Activated gamma-delta T cell treated with anti-CD3 and anti-CD28 coated beads, Interleukin-2, amount 50 U/mL, for 16 hours (primary cell): ENCODE data around the gene PARN.
A peak's percentile ranks its signal among the peaks of the same experiment; 100 is the strongest.
"Not testable (repeated sequence)": the region's sequence is repeated elsewhere in the genome, so short reads cannot be mapped to it uniquely, and the experiment has no call there.

Experiments used
- DNase-seq: peaks from one replicate; pipeline ENCODE4 v3.0.0-alpha.2; 2020; ENCODE audit warnings: low read depth

PARN gene

DNA sequence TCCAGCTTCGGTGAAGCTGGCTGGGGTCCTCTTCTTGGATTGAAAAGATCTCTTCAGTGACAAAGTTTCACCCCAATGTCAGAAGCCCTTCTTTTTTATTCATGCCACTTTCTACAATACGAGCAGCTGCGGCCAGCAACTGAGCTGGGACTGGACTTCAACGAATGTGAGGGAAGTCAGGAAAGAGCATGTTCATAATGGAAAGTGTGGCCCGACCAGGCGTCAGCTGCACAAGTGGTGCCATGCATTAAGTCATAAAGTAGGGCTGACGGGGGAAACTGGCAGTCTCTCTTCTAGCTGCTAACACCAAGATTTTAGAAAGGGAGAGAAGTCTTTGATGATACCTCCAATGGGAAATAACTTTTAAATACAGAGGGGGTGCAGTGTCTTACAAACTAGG lies 192.6 kb downstream of the PARN start:
- no peak for DNase-seq

DNA sequence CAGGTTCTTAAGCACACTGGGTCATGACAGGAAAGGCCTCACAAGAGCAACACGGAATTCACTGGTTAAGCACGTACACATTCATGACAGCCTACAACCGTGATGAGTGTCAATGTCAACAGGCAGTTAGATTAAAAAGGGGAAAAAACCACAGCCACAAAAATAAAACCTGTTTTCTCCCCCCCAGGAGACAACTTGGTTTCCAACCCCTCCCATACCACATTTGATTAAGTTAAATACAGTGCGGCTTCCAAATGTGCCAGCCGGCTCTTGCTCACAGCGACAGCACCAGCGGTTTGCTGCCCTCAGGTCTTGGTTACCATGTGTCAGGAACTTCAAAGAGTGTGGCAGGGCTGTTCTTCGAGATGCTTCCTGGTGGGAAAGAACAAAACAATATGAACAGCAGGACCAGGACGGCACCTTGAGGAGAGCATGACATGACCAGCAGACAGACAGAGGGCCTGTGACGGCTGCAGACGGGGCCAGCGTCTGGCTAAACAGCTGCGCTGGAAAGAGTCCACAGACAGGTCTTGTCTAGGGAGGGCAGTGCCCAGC lies 193.6 kb downstream of the PARN start:
- DNase-seq: peak; percentile 7

DNA sequence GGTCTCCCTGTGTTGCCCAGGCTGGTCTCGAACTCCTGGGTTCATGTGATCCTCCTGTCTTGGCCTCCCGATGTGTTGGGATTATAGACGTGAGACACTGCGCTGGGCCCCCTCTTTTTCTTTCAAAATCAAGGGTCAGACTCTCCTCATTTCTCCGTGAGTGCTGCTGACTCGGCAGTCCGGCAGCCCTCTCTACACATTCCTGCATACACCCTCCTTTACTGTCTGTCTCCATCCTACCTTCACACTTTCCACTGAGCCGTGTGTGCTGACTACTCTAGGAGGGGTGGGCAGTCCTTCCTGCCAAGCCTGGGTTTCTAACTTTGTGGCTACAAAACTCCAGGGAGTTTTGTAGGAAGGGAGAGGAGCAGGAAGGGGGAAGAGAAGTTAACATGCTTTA lies 195.2 kb downstream of the PARN start:
- DNase-seq: no peak

DNA sequence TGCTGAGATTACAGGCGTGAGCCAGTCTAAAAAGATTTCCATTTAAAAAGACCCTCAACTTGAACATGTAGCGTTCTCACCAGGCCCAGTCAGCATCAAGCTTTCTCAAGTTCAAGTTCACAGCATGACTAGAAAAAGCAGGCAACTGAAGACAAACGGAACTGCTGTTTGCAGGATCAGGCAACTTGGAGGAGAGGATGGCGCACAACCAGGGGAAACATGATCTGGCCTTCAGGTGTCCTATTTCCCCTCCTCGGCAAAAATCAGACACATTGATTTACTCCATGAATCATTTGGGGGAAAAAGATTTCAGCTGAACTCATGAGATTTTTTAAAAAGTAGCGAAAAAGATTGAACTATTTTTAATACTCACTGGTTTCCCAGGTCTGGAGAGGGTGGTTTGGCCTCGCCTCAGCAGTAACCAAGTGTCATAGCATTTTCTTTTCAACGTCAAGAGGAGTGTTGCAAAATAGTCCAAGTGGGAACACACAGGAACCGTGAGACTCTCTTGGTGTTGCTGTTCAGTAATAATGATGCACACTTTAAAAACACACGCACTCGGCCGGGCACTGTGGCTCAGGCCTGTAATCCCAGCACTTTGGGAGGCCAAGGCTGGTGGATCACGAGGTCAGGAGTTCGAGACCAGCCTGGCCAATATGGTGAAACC lies 201.0 kb downstream of the PARN start:
- DNase-seq: not testable (repeated sequence)

DNA sequence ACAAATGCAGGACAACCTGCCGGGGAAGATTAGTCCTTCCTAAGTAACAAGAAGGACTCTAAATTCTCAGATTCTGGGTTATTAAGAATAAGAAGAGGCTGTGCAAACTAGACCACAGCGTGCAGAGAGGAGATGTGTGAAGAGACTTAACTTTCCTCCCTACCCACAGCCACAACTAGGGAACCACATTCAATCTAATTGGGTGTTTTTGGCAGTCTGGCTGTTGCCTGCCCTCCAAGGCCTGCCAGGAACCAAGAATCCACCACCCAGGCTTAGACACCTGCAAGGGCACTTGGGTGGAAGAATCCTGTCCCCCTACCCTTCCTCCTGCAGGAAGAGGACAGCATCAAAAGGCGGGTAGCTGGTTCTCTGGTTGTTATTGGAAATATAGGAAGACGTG lies 202.0 kb downstream of the PARN start:
- DNase-seq: no peak

DNA sequence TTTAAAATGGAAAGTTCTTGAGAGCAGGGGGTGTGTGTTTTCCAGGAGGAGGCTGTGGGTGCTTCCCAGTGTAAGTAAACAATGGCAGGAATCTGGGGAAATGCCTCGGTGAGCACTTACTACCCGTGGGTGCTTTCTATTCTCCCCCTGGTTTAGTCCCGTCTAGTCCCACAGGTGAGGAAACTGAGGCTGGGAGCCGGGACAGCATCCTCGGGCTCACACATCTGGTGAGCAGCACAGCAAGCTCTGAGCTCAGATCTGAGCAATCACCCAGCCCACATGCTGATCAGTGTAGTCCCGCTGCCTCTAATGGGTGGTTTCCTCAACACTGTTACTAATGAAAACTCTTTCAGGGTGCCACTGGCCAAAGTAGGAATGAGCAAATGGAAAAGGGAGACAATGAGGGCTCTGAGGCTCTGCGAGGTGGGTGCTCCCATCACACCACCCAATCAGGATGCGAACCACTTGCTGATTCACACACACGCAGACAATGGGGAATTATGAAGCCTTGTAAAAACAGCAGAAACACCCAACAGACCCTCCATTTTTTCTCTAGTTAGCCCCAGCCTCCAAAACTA lies 202.6 kb downstream of the PARN start:
- DNase-seq: no peak

DNA sequence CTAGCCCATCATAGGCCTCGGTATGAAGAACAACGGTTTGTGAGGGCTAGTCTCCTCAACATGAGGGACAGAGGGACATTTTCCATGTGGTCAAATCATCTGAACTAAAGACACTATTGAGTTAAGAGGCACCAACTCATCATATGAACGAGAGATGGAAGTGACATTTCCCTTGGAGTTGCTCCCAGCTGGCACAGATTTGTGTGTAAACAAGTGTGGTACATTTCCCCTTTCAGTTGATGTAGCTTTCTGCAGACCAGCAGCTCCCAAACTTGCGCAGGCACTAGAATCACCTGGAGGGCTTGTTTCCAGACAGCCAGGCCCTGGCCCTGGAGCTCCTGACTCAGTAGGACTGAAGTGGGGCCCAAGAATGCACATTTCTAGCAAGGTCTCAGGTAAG lies 205.5 kb downstream of the PARN start:
- DNase-seq: no peak

DNA sequence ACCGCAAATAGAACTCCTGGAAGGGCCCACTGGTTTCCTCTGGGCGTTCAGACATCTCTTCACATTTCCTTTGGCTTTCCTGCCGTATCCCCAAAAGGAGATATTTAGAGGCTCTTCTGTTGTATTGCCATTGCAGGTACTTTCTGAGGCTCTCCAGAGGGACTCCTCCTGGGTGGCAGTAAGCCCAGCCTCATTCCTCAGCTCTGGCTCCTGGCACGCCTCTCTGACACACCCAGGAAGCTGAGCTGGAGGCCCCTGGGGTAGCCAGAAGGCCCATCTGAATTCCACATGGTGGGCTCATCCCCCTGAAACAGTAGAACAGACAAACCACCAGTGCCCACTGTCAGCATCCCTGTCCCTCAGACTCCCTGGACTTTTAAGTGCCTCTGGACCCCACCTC lies 206.7 kb downstream of the PARN start:
- DNase-seq: no peak

DNA sequence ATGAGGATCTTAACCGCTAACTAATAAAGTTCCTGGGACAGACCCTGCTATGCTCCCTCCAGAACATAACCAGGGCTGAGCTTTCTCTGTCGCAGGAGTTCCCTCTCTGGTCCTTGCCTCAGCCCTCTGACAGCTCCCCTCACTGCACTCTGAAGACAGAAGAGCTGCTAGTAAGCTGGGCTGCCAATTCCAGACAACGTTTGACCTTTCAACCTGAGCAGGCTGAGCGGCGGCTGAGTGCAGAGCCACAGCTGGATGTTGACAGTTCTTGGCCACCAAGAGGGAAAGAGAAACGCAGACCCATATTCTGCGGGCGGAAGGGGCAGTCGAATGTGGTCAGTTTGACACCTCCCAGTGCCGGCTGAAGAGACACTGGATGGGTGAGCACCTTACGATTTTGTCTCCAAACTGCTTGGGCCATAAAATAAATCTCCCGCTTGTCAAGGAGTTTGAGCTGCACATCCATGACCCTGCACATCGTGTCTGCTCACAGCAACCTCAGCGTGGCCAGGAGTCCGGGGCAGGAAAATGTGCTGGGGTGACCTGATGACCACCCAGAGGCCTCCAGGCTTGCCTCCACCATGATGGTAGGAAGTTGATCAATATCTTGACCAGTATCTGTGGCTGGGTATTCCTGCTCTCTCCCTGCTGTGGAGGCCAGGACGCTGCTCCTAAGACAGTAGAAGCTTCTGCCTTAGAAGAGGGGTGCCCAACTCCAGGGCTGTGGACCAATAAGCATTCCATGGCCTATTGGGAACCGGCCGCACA lies 209.2 kb downstream of the PARN start:
- no peak for DNase-seq

DNA sequence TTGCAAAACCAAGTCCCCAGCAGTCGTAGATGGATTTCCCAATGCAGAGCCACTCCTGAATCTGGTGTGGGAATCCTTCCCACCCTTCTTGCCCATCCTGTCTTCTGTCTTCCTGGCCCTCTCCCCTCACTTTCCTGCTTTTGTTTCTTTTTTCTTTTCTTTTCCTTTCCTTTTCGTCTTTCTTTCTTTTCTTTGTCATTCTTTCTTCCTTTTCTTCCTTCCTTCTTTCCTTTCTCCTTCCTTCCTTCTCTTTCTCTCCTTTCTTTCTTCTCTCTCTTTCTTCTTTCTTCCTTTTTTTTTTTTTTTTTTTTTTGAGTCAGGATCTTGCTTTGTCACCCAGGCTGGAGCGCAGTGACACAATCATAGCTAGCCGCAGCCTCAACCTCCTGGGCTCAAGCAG lies 209.8 kb downstream of the PARN start:
- not testable (repeated sequence) for DNase-seq

DNA sequence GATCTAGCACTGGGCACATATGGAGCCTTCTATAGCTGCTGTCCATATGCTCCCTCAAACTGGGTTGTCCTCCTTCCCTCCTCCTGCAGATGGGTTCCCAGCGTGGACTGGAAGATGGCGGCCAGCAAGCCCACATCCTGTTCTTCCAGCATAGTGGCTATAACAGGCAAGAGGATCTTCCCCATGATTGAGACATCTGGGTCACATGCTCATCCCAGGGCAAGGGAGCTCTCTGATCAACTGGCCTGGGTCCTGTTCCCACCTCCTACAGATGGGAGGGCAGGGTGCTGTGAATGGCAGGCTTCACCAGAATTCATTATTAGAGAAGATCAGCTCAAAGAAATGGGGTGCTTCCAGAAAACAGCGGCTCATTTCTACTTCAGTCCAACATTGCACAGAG lies 210.2 kb downstream of the PARN start:
- no peak for DNase-seq

DNA sequence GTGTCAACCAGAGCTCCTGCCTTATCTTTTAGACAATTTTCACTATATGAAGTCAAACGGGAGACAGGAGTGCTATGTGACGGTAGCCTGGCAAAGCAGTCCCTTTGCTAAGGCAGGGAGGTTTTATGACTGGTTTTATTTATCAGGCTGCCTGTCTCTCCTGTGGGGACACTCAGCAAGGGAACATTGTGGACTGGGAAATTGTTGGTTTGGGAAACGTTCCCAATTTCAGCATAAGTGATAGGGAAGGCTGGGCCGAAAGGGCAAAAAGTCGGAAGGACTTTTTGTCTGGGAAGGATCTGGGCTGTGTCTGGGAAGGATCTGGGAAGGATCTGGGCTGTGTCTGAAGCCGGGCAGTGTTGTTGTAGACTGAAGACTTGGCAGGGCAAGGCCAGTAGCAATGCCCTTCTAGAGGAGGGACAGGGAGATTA lies 211.2 kb downstream of the PARN start:
- DNase-seq: no peak

DNA sequence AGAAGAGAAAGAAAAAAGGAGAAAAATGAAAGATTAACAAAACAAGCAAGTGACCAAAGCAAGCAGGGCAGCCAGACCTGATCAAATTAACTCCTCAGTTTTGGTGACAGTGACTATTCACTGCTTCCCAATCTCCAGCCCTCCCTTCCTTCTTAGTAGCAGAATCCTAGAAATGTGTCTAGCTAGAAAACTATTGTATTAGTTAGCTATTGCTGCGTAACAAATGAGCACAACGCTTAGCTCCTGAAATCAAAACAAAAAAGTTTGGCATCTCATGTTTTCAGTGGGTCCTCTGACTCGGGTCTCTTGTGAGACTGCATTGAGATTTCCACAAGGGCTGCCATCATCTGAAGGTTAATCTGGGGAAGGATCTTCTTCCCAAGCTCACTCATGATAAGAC lies 213.9 kb downstream of the PARN start:
- no peak for DNase-seq

DNA sequence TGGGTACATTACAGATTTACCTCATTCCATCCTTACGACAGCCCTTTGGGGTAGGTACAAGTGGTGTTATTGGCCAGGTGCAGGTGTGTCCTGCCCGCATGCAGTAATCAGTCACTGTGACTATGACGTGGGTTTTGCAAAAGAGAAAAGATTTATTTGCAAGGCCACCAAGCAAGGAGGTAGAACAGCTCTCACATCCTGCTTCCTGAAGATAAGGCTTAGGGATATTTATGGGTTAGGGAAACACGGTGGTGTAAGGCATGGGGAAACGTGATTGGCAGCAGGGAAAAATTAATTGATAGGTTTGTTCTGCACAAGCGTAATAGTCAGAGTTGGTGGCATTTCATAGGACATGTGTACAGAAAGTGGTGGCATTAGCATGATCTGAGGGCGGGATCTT lies 214.8 kb downstream of the PARN start:
- no peak for DNase-seq

DNA sequence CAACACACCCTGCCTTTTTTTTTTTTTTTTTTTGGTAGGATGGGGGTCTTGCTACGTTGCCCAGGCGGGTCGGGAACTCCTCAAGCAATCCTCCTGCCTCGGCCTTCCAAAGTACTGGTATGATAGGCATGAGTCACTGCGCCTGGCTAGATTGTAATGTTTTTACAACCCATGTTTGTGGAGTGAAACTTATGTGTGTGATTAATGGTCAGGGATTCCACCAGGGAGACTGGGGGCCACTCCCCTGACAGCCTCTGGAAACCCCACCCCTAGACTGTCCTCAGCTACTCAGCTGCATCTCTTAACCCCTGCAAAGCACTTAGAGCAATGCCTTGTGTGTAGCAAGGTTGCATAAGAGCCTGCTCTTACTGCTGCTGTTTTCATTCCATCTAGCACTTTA lies 220.5 kb downstream of the PARN start:
- no peak for DNase-seq

DNA sequence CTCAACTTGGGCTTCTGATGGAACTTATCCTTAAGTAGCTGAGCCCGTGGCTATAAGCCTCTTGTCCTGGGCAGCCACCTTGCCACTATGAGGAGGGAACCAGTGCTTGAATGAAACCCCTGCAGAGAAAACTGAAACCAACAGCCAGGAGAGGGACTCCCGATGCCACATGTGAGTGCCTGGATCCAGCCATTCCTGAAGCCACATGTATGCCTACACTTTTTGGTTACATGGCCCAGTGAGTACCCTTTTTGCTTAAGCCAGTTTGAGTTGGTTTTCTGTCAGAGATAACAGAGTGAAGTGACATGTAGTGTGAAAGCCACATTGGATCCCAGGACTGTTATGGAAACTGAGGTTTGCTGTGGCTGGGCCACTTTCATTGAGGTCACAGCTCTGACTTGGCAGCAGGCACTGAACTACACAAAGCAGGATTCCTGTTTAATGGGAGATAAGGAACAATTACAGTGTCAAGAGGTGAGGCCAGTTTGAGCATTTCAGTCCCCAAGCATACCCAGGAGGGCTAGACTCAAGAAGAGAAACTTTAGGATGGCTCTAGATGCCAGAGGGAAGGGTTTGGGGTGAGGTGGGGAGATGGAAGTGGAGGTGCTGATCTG lies 222.2 kb downstream of the PARN start:
- DNase-seq: no peak

DNA sequence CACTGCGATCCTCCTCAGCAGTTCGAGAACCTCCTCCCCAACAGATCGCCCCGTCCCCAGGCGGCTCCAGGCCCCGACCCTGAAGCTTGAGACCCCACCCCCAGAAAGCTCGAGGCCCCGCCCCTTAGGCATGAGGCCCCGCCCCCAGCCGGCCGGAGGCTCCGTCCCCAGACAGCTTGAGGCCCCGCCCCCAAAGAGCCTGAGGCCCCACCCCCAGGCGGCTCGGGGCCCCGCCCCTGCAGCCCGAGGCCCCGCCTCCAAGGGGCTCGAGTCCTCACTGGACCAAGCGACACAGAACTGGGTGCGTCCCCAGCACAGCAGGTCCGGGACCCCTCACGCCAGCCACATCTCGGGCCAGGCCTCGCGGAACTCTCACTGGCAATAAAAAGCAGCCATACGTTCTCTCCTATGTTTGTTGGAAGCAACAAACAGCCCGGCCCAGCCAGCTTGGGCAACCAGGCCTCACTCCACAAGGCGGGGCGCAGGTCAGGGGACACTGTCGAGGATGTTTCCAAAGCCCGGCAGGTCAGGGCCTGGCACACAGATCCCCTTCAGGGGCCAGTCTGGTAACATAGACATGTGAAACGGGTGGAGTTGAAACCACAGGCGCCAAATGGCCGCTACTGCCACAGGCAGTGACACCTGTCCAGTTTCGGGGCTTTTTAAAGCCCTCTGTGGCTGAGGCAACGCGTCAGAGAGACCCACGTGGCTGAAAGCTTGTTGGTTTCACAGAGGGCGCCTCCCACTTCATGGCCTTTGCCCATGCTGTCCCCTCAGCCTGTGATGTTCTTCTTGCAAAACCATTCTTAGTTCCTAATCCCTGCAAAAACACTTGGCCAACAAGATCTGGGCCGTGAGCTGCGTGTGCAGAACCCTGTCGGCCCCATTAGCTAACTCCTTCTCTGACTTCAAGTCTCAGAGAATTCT lies 224.2 kb downstream of the PARN start:
- DNase-seq: no peak

DNA sequence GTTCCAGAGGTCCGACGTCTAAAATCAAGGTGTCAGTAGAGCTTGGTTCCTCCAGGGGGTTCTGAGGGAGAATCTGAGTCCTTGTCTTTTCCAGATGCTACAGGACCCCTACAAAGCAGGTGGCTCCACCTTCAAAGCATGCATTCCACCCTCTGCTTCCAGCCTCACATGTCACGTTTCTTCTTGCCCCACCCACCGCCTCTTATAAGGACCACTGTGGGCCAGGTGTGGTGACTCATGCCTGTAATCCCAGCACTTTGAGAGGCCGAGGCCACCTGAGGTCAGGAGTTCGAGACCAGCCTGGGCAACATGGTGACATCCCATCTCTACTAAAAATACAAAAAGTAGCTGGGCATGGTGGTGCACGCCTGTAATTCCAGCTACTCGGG lies 227.1 kb downstream of the PARN start:
- DNase-seq: not testable (repeated sequence)

DNA sequence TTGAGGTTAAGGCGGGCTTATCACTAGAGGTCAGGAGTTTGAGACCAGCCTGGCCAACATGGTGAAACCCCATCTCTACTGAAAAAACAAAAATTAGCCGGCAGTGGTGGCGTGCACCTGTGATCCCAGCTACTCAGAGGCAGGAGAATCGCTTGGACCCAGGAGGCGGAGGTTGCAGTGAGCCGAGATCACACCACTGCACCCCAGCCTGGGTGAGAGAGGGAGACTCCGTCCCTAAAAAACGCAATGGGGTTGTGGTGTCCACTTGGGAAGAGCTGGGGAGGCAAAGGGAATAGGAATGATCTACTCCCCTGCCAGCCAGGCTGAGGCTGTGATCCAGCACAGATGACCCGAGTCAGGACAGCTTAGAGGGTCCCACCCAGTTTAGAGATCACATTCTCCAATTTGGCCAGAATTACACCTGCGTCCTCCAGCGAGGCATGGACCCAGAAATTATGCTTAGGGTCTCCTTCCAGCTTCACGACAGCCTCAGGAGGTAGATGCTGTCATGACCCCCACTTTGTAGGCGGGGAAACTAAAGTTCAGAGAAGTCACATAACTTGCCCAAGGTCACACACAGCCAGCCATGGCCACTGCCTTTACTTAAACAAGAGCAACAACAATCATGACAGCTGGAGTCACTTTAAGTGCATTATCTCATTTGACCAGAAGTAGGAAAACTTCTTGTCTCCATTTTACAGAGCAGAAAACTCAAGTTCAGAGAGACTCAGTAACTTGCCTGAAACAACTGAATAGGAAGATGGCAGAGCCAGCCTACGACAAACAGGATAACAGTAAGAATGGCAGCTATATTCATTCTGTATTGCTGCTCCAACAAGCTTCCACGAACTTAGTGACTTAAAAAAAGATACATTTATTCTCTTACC lies 227.7 kb downstream of the PARN start:
- DNase-seq: not testable (repeated sequence)

DNA sequence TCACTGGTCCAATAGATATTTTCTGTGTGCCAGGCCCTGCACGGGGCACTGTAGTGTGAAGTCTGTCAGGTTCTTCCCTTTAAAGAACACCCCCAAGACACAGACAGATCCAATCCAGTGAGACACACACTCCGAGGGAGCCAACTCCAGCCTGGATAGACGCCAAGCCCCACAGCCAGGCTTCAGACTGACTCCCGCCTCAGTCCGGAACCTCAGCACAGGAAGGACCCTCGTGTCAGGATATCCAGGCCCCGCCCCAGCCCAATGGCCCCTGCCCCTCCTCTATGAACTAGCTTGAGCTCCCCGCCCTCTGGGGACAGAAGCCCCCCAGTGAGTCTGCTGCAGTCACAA lies 228.4 kb downstream of the PARN start:
- not testable (repeated sequence) for DNase-seq
